Activated naive CD4-positive, alpha-beta T cell treated with anti-CD3 and anti-CD28 coated beads, Interleukin-2, amount 50 U/mL, for 72 hours (primary cell): ENCODE measurements around the gene SNX33. TPM values are rescaled to one million over a fixed set of nuclear protein-coding genes. Genes with fewer than 3 reads are reported as not detected.
"Not testable (repeated sequence)": the region's sequence is repeated elsewhere in the genome, so short reads cannot be mapped to it uniquely, and the experiment has no call there.

ENCODE experiments used
- ATAC-seq, 2 donors: fragments of 150-1000 bp; cut with Tn5 transposase; 2 replicates each; pipeline ENCODE4 v1.10.0; 2021; ENCODE audit warnings: mild to moderate bottlenecking in 2 of 2, moderate library complexity in 2 of 2
- DNase-seq, 2 donors: peaks; one replicate each; pipeline ENCODE4 v3.0.0; 2021 to 2022; ENCODE audit warnings: low spot score in 2 of 2
- H3K27ac Mint-ChIP-seq, 2 donors: one replicate each; pipeline ENCODE4 v1.8.0; 2022; ENCODE audit warnings: mild to moderate bottlenecking in 2 of 2, mixed read lengths in 2 of 2
- H3K36me3 Mint-ChIP-seq, 2 donors: one replicate each; pipeline ENCODE4 v1.8.0; 2022; ENCODE audit warnings: mixed read lengths in 2 of 2
- H3K9me3 Mint-ChIP-seq, 2 donors: one replicate each; pipeline ENCODE4 v1.8.0; 2022; ENCODE audit warnings: mixed read lengths in 2 of 2
- total RNA-seq, 2 donors: library from RNA; stranded (reverse); gene quantifications; one replicate each; pipeline ENCODE4 v1.2.3, GENCODE V29; 2022

The SNX33 gene
- total RNA-seq, 2 donors from 2014 or later, result 3.1 to 4.0 TPM

- Mint-ChIP-seq H3K27ac (no peak overlapping the region), H3K36me3 (no peaks in the 10 kb centered on the region), H3K9me3 (no peaks in the 10 kb centered on the region)
- ATAC-seq (no peak), DNase-seq (no peak)
Measured at GRCh38 chr15:75671730-75672602, 24.3 kb downstream of the SNX33 start.

GRCh38 chr15:75672646-75673425 lies 25.1 kb downstream of the SNX33 start:
- Mint-ChIP-seq H3K36me3 (no peaks in the 10 kb centered on the region), H3K9me3 (no peaks in the 10 kb centered on the region)
- no peak for ATAC-seq

DNA sequence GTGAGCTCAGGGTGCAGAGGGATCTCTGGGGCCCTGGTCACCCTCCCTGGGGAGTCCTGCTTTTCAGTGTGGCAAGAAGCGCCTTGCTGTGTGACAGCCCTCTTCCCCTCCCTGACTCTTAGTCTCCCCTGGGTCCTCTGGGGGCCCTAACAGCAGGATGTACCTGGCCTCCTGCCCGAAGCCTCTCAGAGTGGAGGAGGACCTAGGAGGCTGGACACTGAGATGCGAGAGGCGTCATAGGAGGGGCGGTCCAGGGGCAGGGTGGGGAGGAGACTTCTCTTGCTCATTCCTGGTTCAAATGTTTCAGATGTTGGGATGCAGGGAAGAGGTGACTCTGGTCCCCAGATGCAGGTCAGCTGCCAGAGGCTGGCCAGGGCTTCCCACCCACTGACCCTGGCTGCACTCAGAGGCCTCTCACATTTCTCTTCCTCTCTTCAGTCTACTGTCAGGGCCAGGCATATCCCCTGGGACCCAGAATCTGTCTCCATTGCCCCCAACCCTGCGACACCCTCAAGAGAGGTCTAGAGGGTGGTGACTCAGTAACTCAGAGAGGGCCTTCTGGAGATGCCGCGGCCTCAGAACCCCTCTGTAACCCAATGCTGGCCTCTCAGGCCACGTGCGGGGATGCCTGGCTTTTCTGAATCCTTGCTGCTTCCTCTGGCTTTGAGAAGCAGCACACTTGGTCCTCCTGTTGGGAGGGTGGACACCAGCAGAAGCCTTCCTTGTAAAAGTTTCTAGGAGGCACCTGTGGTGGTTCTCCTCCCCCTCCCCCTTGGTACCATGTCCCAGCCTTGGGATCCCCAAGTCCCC lies 25.9 kb downstream of the SNX33 start:
- Mint-ChIP-seq H3K27ac (no peak overlapping the region), H3K9me3 (no peaks in the 10 kb centered on the region), H3K36me3 (no peaks in the 10 kb centered on the region)
- ATAC-seq (no peak), DNase-seq (no peak)

More at GRCh38 chr15:75672646-75673425, 25.1 kb downstream of the SNX33 start:
- no peak overlapping the region for H3K27ac Mint-ChIP-seq
- DNase-seq, result no peak

DNA sequence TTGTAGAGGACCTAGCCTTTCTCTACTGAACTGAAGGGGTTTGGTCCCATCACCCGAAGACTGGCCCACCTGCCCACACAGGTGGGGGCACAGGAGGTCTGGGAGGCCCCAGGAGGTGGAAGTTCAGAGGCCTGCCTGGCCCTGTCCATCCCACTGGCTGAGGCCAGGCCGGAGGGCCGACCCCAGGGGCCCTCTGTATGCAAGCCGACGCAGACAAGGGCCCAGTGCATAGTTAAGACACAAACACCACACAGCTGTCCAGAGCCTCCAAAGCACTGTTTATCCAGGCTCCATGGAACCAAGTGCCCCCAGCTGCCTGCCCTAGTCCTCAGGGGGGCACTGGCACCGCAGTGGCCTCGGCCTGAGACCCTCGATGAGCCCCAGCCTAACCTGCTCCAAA lies 26.7 kb downstream of the SNX33 start:
- no peak for DNase-seq
- no peaks in the 10 kb centered on the region for H3K9me3 Mint-ChIP-seq
- H3K36me3 Mint-ChIP-seq, result no peaks in the 10 kb centered on the region
- peak overlapping the region in 1 of 2 donors; percentile 55 for H3K27ac Mint-ChIP-seq
- no peak for ATAC-seq

DNA sequence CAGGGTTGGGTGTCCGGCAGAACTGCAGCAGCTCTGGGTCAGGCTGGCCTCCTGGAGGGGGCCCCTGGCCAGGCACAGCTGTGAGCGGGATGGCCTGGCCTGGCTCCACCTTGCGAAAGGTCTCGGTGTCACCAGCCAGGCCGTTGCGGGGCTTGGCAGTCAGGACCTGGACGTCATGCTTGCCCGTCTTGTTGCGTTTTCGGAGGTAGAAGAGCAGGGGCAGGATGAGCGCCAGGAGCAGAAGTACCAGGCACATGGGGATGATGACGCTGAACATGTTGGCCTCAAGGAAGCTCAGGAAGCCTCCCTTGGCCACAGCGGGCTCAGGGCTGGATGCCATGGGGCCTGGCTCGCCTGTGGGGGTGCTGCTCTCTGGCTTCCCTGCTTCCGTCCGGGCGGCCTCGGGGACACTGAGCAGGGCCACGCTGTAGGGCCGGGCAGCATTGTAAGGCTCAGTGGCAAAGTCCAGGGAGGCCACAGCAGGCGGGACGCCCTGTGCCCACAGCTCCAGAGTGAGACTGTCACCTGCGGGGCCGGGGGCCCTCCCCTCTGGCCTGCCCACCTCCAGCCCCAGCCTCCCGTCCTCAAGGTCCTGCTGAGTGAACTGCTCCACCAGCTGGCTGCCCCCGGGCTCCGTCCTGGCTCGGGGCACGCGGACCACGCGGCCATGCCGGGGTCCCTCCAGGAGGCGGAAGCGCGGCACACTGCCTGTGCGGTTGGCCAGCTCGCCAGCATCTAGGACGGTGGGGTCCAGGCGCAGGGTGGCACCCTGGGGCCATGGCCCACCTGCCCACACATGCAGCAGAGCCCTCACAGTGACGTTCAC lies 28.1 kb downstream of the SNX33 start:
- Mint-ChIP-seq H3K36me3 (no peaks in the 10 kb centered on the region), H3K27ac (no peak overlapping the region), H3K9me3 (no peaks in the 10 kb centered on the region)
- peak in 1 of 2 donors; percentile 9 for ATAC-seq
- no peak for DNase-seq

- no peak for ATAC-seq
- Mint-ChIP-seq H3K27ac (no peak overlapping the region), H3K9me3 (no peaks in the 10 kb centered on the region), H3K36me3 (no peaks in the 10 kb centered on the region)
- no peak for DNase-seq
Measured at GRCh38 chr15:75676688-75677464, 29.2 kb downstream of the SNX33 start.

- Mint-ChIP-seq H3K27ac (no peak overlapping the region), H3K36me3 (no peaks in the 10 kb centered on the region), H3K9me3 (no peaks in the 10 kb centered on the region)
- ATAC-seq, result no peak
- no peak for DNase-seq
Measured at GRCh38 chr15:75677465-75678323, 30.0 kb downstream of the SNX33 start.

- H3K36me3 Mint-ChIP-seq, H3K9me3 Mint-ChIP-seq, ATAC-seq, DNase-seq: not testable (repeated sequence)
- H3K27ac Mint-ChIP-seq, result peak overlapping the region in 1 of 2 donors; percentile 22
Measured at GRCh38 chr15:75678324-75678690, 30.6 kb downstream of the SNX33 start.

- no peak for ATAC-seq
- H3K27ac Mint-ChIP-seq, result no peak overlapping the region
Measured at GRCh38 chr15:75680007-75680789, 32.5 kb downstream of the SNX33 start.

GRCh38 chr15:75682181-75683135 lies 34.7 kb downstream of the SNX33 start:
- ATAC-seq (no peak), DNase-seq (no peak)
- Mint-ChIP-seq H3K36me3 (no peaks in the 10 kb centered on the region), H3K27ac (peak overlapping the region in 1 of 2 donors; percentile 24), H3K9me3 (no peaks in the 10 kb centered on the region)

More at GRCh38 chr15:75680007-75680789, 32.5 kb downstream of the SNX33 start:
- Mint-ChIP-seq H3K9me3 (no peaks in the 10 kb centered on the region), H3K36me3 (no peaks in the 10 kb centered on the region)
- no peak for DNase-seq

- H3K27ac Mint-ChIP-seq, H3K9me3 Mint-ChIP-seq, H3K36me3 Mint-ChIP-seq: not testable (repeated sequence)
- ATAC-seq, result peak; percentile 86 to 91
- DNase-seq, result peak; percentile 67 to 78
Measured at GRCh38 chr15:75683646-75684312, 36.1 kb downstream of the SNX33 start.

- DNase-seq (no peak), ATAC-seq (no peak)
- Mint-ChIP-seq H3K9me3 (no peaks in the 10 kb centered on the region), H3K36me3 (no peaks in the 10 kb centered on the region), H3K27ac (no peak overlapping the region)
Measured at GRCh38 chr15:75684648-75685047, 36.9 kb downstream of the SNX33 start.

- ATAC-seq (no peak), DNase-seq (no peak)
- H3K27ac Mint-ChIP-seq, result no peak overlapping the region
- H3K9me3 Mint-ChIP-seq, result no peaks in the 10 kb centered on the region
- H3K36me3 Mint-ChIP-seq, result no peaks in the 10 kb centered on the region
Measured at GRCh38 chr15:75685195-75685594, 37.5 kb downstream of the SNX33 start.
